Ishikawa (cell line): ENCODE data around the gene CNTNAP2.

Experiments used
- CEBPB ChIP-seq: IDR thresholded peaks from 2 replicates; pipeline ENCODE4 v1.6.1; 2012
- CREB1 ChIP-seq: IDR thresholded peaks from 2 replicates; pipeline ENCODE4 v1.6.1; 2012; ENCODE audit warnings: low read depth
- EGR1 ChIP-seq: IDR thresholded peaks from 2 replicates; pipeline ENCODE4 v1.6.1; 2012
- EP300 ChIP-seq: IDR thresholded peaks from 2 replicates; pipeline ENCODE4 v1.6.1; 2012; ENCODE audit warnings: borderline replicate concordance
- FOXM1 ChIP-seq: IDR thresholded peaks from 2 replicates; pipeline ENCODE4 v1.6.1; 2012; ENCODE audit warnings: low read depth, borderline replicate concordance
- MAX ChIP-seq: IDR thresholded peaks from 2 replicates; pipeline ENCODE4 v1.6.1; 2012
- NFIC ChIP-seq: IDR thresholded peaks from 2 replicates; pipeline ENCODE4 v1.6.1; 2012
- RAD21 ChIP-seq: IDR thresholded peaks from 2 replicates; pipeline ENCODE4 v1.6.1; 2012; ENCODE audit warnings: low read depth
- REST ChIP-seq: IDR thresholded peaks from 2 replicates; pipeline ENCODE4 v1.6.1; 2012; ENCODE audit warnings: low read depth, mild to moderate bottlenecking
- TAF1 ChIP-seq: IDR thresholded peaks from 2 replicates; pipeline ENCODE4 v1.6.1; 2012; ENCODE audit warnings: low read depth, mild to moderate bottlenecking
- TCF12 ChIP-seq: IDR thresholded peaks from 2 replicates; pipeline ENCODE4 v1.6.1; 2012; ENCODE audit warnings: low read depth
- TEAD4 ChIP-seq: IDR thresholded peaks from 2 replicates; pipeline ENCODE4 v1.6.1; 2012
- USF1 ChIP-seq: IDR thresholded peaks from 2 replicates; pipeline ENCODE4 v1.6.1; 2012
- YY1 ChIP-seq: IDR thresholded peaks from 2 replicates; pipeline ENCODE4 v1.6.1; 2012; ENCODE audit warnings: low read depth
- ZBTB7A ChIP-seq: IDR thresholded peaks from 2 replicates; pipeline ENCODE4 v1.6.1; 2012; ENCODE audit warnings: low read depth

The CNTNAP2 gene

GRCh38 chr7:147053746-147054145, 937.1 kb downstream of the CNTNAP2 start:
- TF ChIP-seq NFIC (no peak), EP300 (no peak), TCF12 (no peak), CREB1 (no peak), MAX (no peak), CEBPB (no peak), RAD21 (no peak), YY1 (no peak), EGR1 (no peak), REST (no peak)

GRCh38 chr7:147060070-147060469, 943.5 kb downstream of the CNTNAP2 start:
- TF ChIP-seq EGR1 = no peak
- no peak for TF ChIP-seq CEBPB
- TF ChIP-seq YY1 = no peak
- no peak for TF ChIP-seq MAX
- no peak for TF ChIP-seq TAF1
- no peak for TF ChIP-seq CREB1
- TF ChIP-seq TCF12 = no peak
- TF ChIP-seq EP300 = no peak
- no peak for TF ChIP-seq FOXM1

- TF ChIP-seq ZBTB7A = no peak
- no peak for TF ChIP-seq TAF1
- no peak for TF ChIP-seq FOXM1
- no peak for TF ChIP-seq EGR1
- TF ChIP-seq TCF12 = no peak
These were observed 946.3 kb downstream of the CNTNAP2 start for GRCh38 chr7:147062897-147063296.

GRCh38 chr7:147068842-147069241, 952.2 kb downstream of the CNTNAP2 start:
- TF ChIP-seq USF1 (no peak), FOXM1 (no peak), TAF1 (no peak), EP300 (no peak), YY1 (no peak), EGR1 (no peak), TCF12 (no peak)

GRCh38 chr7:147069771-147070170, 953.2 kb downstream of the CNTNAP2 start:
- TF ChIP-seq USF1 = no peak
- no peak for TF ChIP-seq EP300
- no peak for TF ChIP-seq RAD21
- TF ChIP-seq NFIC = no peak
- no peak for TF ChIP-seq FOXM1
- no peak for TF ChIP-seq TAF1
- TF ChIP-seq YY1 = no peak
- no peak for TF ChIP-seq EGR1
- TF ChIP-seq CEBPB = no peak
- TF ChIP-seq CREB1 = no peak
- TF ChIP-seq REST = no peak
- no peak for TF ChIP-seq TEAD4
- no peak for TF ChIP-seq TCF12
- no peak for TF ChIP-seq MAX
- no peak for TF ChIP-seq ZBTB7A

GRCh38 chr7:147070886-147071285, 954.3 kb downstream of the CNTNAP2 start:
- TF ChIP-seq TCF12 = no peak
- TF ChIP-seq REST = no peak
- TF ChIP-seq MAX = no peak
- no peak for TF ChIP-seq CREB1
- TF ChIP-seq USF1 = no peak
- TF ChIP-seq EGR1 = no peak
- no peak for TF ChIP-seq TEAD4
- no peak for TF ChIP-seq EP300
- no peak for TF ChIP-seq YY1
- no peak for TF ChIP-seq FOXM1
- TF ChIP-seq ZBTB7A = no peak
- TF ChIP-seq RAD21 = no peak
- TF ChIP-seq NFIC = no peak
- TF ChIP-seq CEBPB = no peak
- no peak for TF ChIP-seq TAF1
